ENCODE measurements around the gene DLGAP4.

DNA sequence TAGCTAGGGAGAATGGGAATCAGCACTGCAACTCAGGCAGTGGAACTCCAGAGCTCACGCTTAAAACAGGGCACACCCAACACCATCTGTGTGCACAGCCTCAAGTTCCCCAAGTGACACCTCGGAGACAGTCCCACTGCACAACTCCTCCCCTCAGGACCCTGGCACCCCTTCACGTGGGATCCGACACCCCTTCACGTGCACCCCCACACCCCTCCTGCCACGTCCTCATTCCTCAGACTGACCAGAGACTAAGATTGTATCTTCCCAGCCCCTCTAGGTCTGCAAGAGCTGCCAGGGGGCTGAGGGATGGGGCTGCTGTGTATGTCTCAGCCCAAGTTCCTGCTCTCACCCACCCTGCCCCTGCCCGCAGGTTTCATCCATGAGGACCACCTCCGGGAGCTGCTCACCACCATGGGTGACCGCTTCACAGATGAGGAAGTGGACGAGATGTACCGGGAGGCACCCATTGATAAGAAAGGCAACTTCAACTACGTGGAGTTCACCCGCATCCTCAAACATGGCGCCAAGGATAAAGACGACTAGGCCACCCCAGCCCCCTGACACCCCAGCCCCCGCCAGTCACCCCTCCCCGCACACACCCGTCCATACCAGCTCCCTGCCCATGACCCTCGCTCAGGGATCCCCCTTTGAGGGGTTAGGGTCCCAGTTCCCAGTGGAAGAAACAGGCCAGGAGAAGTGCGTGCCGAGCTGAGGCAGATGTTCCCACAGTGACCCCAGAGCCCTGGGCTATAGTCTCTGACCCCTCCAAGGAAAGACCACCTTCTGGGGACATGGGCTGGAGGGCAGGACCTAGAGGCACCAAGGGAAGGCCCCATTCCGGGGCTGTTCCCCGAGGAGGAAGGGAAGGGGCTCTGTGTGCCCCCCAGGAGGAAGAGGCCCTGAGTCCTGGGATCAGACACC is 242.8 kb downstream of the DLGAP4 start:
- TF ChIP-seq CTCF (IDR thresholded peaks at IDR 0.05) = no peak
- TF ChIP-seq POLR2A (IDR thresholded peaks at IDR 0.05) = no peak

Measured in ovary (tissue), 3 donors.